Loucy (cell line): Measurements from ENCODE around the gene PHPT1.
"Not testable (repeated sequence)": the region's sequence is repeated elsewhere in the genome, so short reads cannot be mapped to it uniquely, and the experiment has no call there.

ENCODE experiments used
- CTCF ChIP-seq: fragments of 200-600 bp; sonication (generic); conservative IDR thresholded peaks from 2 replicates; pipeline ENCODE4 v1.5.1; 2014; ENCODE audit warnings: mild to moderate bottlenecking, antibody characterized with exemption, low read length
- EZH2phosphoT487 ChIP-seq: fragments of 200-600 bp; IDR thresholded peaks from 2 replicates; pipeline ENCODE4 v1.6.1; 2018; ENCODE audit warnings: antibody characterized with exemption, mild to moderate bottlenecking, moderate library complexity, borderline replicate concordance

- not testable (repeated sequence) for TF ChIP-seq CTCF, EZH2phosphoT487
Measured at GRCh38 chr9:136866898-136867421, 17.8 kb downstream of the PHPT1 start.
